Lung (tissue), 12 donors: Measurements from ENCODE around the gene IFNA21. TPM values are rescaled to one million over a fixed set of nuclear protein-coding genes. Genes with fewer than 3 reads are reported as not detected.
"Not testable (repeated sequence)": the region's sequence is repeated elsewhere in the genome, so short reads cannot be mapped to it uniquely, and the experiment has no call there.

ENCODE experiments used
- ATAC-seq: fragments of 200-7000 bp; cut with Tn5 transposase; one replicate; pipeline ENCODE4 v1.9.1; 2020; ENCODE audit warnings: moderate number of reproducible peaks; ENCODE audit not compliant: insufficient read depth, low FRiP score
- DNase-seq, 3 donors: peaks; one replicate each; pipeline ENCODE4 v3.0.0-alpha.2; 2013 to 2017
- H3K27ac ChIP-seq, 2 donors: one replicate each; pipeline ENCODE4 v1.5.1; 2013; ENCODE audit warnings: mild to moderate bottlenecking in 2 of 2, moderate library complexity in 2 of 2, control low read depth in 1 of 2, inconsistent platforms in 1 of 2, low read depth in 1 of 2, low read length in 1 of 2
- H3K27me3 ChIP-seq, 3 donors: one replicate each; pipeline ENCODE4 v1.5.1; 2013; ENCODE audit warnings: low read length in 2 of 3; ENCODE audit not compliant: control insufficient read depth in 3 of 3, insufficient read depth in 3 of 3
- H3K36me3 ChIP-seq, 4 donors: one replicate each; pipeline ENCODE4 v1.5.1; 2013; ENCODE audit warnings: low read length in 4 of 4, mild to moderate bottlenecking in 1 of 4, moderate library complexity in 1 of 4; ENCODE audit not compliant: control insufficient read depth in 4 of 4, insufficient read depth in 4 of 4
- H3K4me1 ChIP-seq, 5 donors: one replicate each; pipeline ENCODE4 v1.5.1; 2013; ENCODE audit warnings: low read length in 5 of 5, mild to moderate bottlenecking in 2 of 5, moderate library complexity in 1 of 5; ENCODE audit not compliant: control insufficient read depth in 5 of 5, insufficient read depth in 5 of 5
- H3K4me3 ChIP-seq: one replicate; pipeline ENCODE4 v1.5.1; 2013; ENCODE audit warnings: mild to moderate bottlenecking, control low read depth, moderate library complexity
- H3K9ac ChIP-seq, 2 donors: one replicate each; pipeline ENCODE4 v1.5.1; 2013; ENCODE audit warnings: low read length in 2 of 2, control low read depth in 1 of 2; ENCODE audit not compliant: insufficient read depth in 1 of 2
- H3K9me3 ChIP-seq, 4 donors: one replicate each; pipeline ENCODE4 v1.5.1; 2013; ENCODE audit warnings: low read length in 3 of 4, mild to moderate bottlenecking in 1 of 4, moderate library complexity in 1 of 4; ENCODE audit not compliant: control insufficient read depth in 4 of 4, insufficient read depth in 3 of 4
- CTCF ChIP-seq: IDR thresholded peaks from 2 replicates; pipeline ENCODE4 v1.5.1; 2012; ENCODE audit warnings: mild to moderate bottlenecking; ENCODE audit errors: control extremely low read depth, extremely low read depth
- WGBS, 2 donors: extraction: QIAGEN DNeasy Blood & Tissue Kit; methylation state at CpG; one replicate each; pipeline ENCODE4 v1.1.7; 2013; 5-methylcytosine and 5-hydroxymethylcytosine counted together
- polyA plus RNA-seq, 2 donors: library from polyadenylated mRNA; stranded (reverse); fragments of 200-250 nt; gene quantifications; one replicate each; pipeline ENCODE4 v1.2.1, GENCODE V29; 2013
- total RNA-seq, 2 donors: library from RNA; depleted of rRNA in 1 of 2; stranded (reverse); fragments of >200 nt in 1 of 2; gene quantifications; one replicate each; pipeline ENCODE4 v1.2.1, GENCODE V29; 2014 to 2021
- donor health status: control.
- donor health status: control.
- donor health status: Bipolar disorder and iron deficiency.
- donor health status: healthy.
- donor health status: DM: yes; HTN: yes; CAD: no.

IFNA21 gene
- total and polyA plus RNA-seq, 4 donors: not detected

GRCh38 chr9:21182810-21183736 is 16.6 kb upstream of the IFNA21 start:
- peak; percentile 13 for TF ChIP-seq CTCF
- not testable (repeated sequence) for H3K9me3 ChIP-seq, H3K4me3 ChIP-seq, H3K27me3 ChIP-seq, H3K36me3 ChIP-seq, H3K4me1 ChIP-seq, H3K9ac ChIP-seq, H3K27ac ChIP-seq, ATAC-seq
- WGBS, 2 donors: 31 to 40% methylated on average over 4 of the region's 4 CpGs
- DNase-seq: peak in 2 of 3 donors; percentile 4 to 5

GRCh38 chr9:21174671-21175070 is 8.2 kb upstream of the IFNA21 start:
- TF ChIP-seq CTCF: no peak
- Histone ChIP-seq H3K27me3 (no peaks in the 10 kb centered on the region), H3K9ac (no peak overlapping the region), H3K4me3 (no peak overlapping the region), H3K36me3 (no peaks in the 10 kb centered on the region), H3K27ac (no peak overlapping the region), H3K9me3 (no peaks in the 10 kb centered on the region), H3K4me1 (no peaks in the 10 kb centered on the region)
- no peak for ATAC-seq
- DNase-seq: no peak
- 92 to 94% methylated on average over 2 of the region's 2 CpGs for WGBS, 2 donors

- no peaks in the 10 kb centered on the region for H3K4me1 ChIP-seq
- no peaks in the 10 kb centered on the region for H3K9me3 ChIP-seq
- WGBS, 2 donors: 77 to 89% methylated on average over 3 of the region's 3 CpGs
- no peak for ATAC-seq
- H3K27ac ChIP-seq: no peak overlapping the region
- H3K36me3 ChIP-seq: no peaks in the 10 kb centered on the region
- no peak for TF ChIP-seq CTCF
- no peak for DNase-seq
- no peaks in the 10 kb centered on the region for H3K27me3 ChIP-seq
- H3K9ac ChIP-seq: no peak overlapping the region
- H3K4me3 ChIP-seq: no peak overlapping the region
Measured at GRCh38 chr9:21172156-21172555, 5.7 kb upstream of the IFNA21 start.
